ENCODE data around the gene GOT1. TPM values are rescaled to one million over a fixed set of nuclear protein-coding genes. Genes with fewer than 3 reads are reported as not detected.

GOT1 gene
- total and polyA plus RNA-seq, 2 of the 8 experiments (the other 6 are each of a cell fraction or from before 2014, with no cell fraction given), result 16.7 to 47.0 TPM

DNA sequence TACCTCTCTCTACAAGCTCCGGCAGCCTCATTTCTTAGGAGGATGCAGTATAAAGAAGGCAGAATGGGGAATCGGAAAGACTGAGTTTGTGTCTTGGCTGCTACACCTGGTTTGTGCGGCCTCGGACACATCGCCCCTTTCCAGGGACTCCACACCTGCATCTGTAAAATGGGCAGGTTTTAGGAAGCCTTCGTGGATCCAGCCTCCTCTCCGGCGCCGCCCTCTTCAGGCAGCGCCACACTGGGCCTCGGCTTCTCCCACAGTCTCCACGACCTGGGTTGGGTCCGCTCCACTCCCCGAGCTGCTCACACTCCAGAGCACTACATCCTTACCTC is 341 bp downstream of the GOT1 start:
- Histone ChIP-seq H2BK12ac (ENCODE audit: low read depth, low read length) (peak overlapping the region; percentile 75; the same call in 1 of the 2 replicates), H4K5ac (ENCODE audit: insufficient read length, low read depth, low read length) (peak overlapping the region; percentile 37), H2AK5ac (ENCODE audit: low read depth, low read length) (peak overlapping the region; percentile 3; the same call in 1 of the 2 replicates), H3K23ac (ENCODE audit: insufficient read length) (no peak overlapping the region), H3K27ac (ENCODE audit: low read depth, low read length) (peak overlapping the region; percentile 83), H3K23me2 (ENCODE audit: low read depth, low read length) (peaks cover 12% of the 10 kb centered on the region), H4K20me1 (replicated peaks in 1 of 2; ENCODE audit: control insufficient read depth in 1 of 2, insufficient read depth in 2 of 2, low read length in 2 of 2) (peaks cover 0 to 5% of the 10 kb centered on the region in 2 experiments), H4K91ac (replicated peaks; ENCODE audit: insufficient read length, low read length) (no peak overlapping the region), H3K4me2 (ENCODE audit: insufficient read depth in 1 of 2, low read depth in 2 of 2, low read length in 2 of 2) (peak overlapping the region; percentile 70 to 91), H3K79me2 (ENCODE audit: control insufficient read depth in 1 of 2, insufficient read depth in 2 of 2, low read length in 2 of 2) (peaks cover 0 to 50% of the 10 kb centered on the region in 2 experiments; a peak in 3 of 4 replicates), H3K14ac (ENCODE audit: insufficient read length) (no peak overlapping the region), H3K9me3 (ENCODE audit: insufficient read depth in 2 of 2, low read depth in 1 of 2, low read length in 1 of 2) (no peaks in the 10 kb centered on the region), H3K4me1 (replicated peaks in 1 of 4; ENCODE audit: control insufficient read depth in 3 of 4, insufficient read depth in 4 of 4, low read length in 3 of 4) (peaks cover 0 to 4% (median 0%) of the 10 kb centered on the region in 4 experiments; a peak in 1 of 7 replicates), H2BK5ac (ENCODE audit: low read depth, low read length) (peak overlapping the region; percentile 85), H3K9ac (replicated peaks in 1 of 4; ENCODE audit: extremely low read depth in 1 of 4, low read depth in 3 of 4, low read length in 3 of 4) (peak overlapping the region; percentile 81 to 89 (median 85)), H3K56ac (replicated peaks; ENCODE audit: insufficient read length, low read depth, low read length) (no peak overlapping the region), H3K4ac (replicated peaks; ENCODE audit: insufficient read length, low read depth, low read length) (no peak overlapping the region), H2AFZ (ENCODE audit: low read length) (peak overlapping the region; percentile 38; the same call in 1 of the 2 replicates), H3K36me3 (ENCODE audit: control insufficient read depth in 2 of 4, insufficient read depth in 4 of 4, low read length in 3 of 4) (peaks cover 0 to under 1% (median 0%) of the 10 kb centered on the region in 4 experiments; a peak in 4 of 8 replicates), H2BK20ac (ENCODE audit: low read length) (no peak overlapping the region), H3K18ac (ENCODE audit: extremely low read depth, low read length) (no peak overlapping the region; the same call in 1 of the 2 replicates), H3K27me3 (replicated peaks in 1 of 4; ENCODE audit: control insufficient read depth in 3 of 4, extremely low read depth in 1 of 4, insufficient read depth in 3 of 4, low read length in 3 of 4) (no peaks in the 10 kb centered on the region), H3K4me3 (ENCODE audit: extremely low read depth in 1 of 4, insufficient read depth in 2 of 4, low read depth in 3 of 4, low read length in 4 of 4) (peak overlapping the region; percentile 87 to 99 (median 98)), H3K79me1 (ENCODE audit: low read depth, low read length) (peaks cover 6% of the 10 kb centered on the region), H2BK15ac (ENCODE audit: low read length) (no peak overlapping the region), H2BK120ac (replicated peaks; ENCODE audit: low read depth, low read length) (no peak overlapping the region), H4K8ac (ENCODE audit: extremely low read depth, insufficient read depth, low read length) (peak overlapping the region; percentile 94; the same call in 1 of the 2 replicates)
- 8% methylated on average over 14 of the region's 14 CpGs; no CpG with 5 or more reads in 1 of the 2 experiments for WGBS, 2 experiments (ENCODE audit: extremely low coverage in 1 of 2, insufficient coverage in 1 of 2, insufficient read length in 1 of 2, insufficient replicate concordance in 2 of 2, low coverage in 1 of 2, low lambda C conversion rate in 2 of 2, missing lambda C conversion rate in 1 of 2)
- TF ChIP-seq FOSL1 (IDR thresholded peaks at IDR 0.05; ENCODE audit: insufficient read depth, low read depth, low read length), result no peak
- peak; percentile 90 for TF ChIP-seq KDM1A (IDR thresholded peaks at IDR 0.05; ENCODE audit: borderline replicate concordance, low read length)
- peak; percentile 64 for TF ChIP-seq SAP30 (IDR thresholded peaks at IDR 0.05; ENCODE audit: insufficient read depth, insufficient replicate concordance, low read length)
- no peak for TF ChIP-seq CEBPB (IDR thresholded peaks at IDR 0.05; ENCODE audit: low read depth, low read length)
- TF ChIP-seq HDAC2 (IDR thresholded peaks at IDR 0.05; ENCODE audit: borderline replicate concordance in 1 of 2, low read depth in 2 of 2, low read length in 2 of 2), result peak in 1 of 2 experiments; percentile 59; a peak in 1 of 4 replicates
- TF ChIP-seq NANOG (IDR thresholded peaks at IDR 0.05; ENCODE audit: insufficient read depth, low read depth, low read length, poor library complexity, severe bottlenecking), result no peak
- TF ChIP-seq ASH2L (IDR thresholded peaks at IDR 0.05; ENCODE audit: low read length), result peak; percentile 3
- CTCF ChIA-PET (ENCODE audit: partially characterized antibody), result interaction anchor here (1.0 to 3.3 kb wide), 6 partner anchors 11 to 280 kb away, joined by 3 to 16 read pairs (median 5); no protein-coding TSS in a partner anchor
- FAIRE-seq, result no peak
- DNase-seq (ENCODE audit: low read depth in 1 of 2, low spot score in 2 of 2), result no peak
- POLR2A ChIA-PET (ENCODE audit: partially characterized antibody), result interaction anchor here (0.7 to 2.8 kb wide), 32 partner anchors 9 to 1015 kb away, joined by 3 to 30 read pairs (median 5); partner anchors contain the start of genes COX15, CUTC, PYROXD2 and SLC25A28

All from H1 (cell line).